CD8-positive, alpha-beta memory T cell (primary cell): ENCODE data around the gene PRSS36. TPM values are rescaled to one million over a fixed set of nuclear protein-coding genes. Genes with fewer than 3 reads are reported as not detected.
A peak's percentile ranks its signal among the peaks of the same experiment; 100 is the strongest.
"Not testable (repeated sequence)": the region's sequence is repeated elsewhere in the genome, so short reads cannot be mapped to it uniquely, and the experiment has no call there.

Source experiments
- CTCF ChIA-PET: fragments of 350-600 bp; sonication (Branson Sonifier 250); formaldehyde crosslinking; loops from one replicate; lab custom pipeline; 2021; ENCODE audit warnings: antibody characterized with exemption; lab: Charles Lee
- POLR2A ChIA-PET: fragments of 350-600 bp; sonication (Branson Sonifier 250); formaldehyde crosslinking; loops from one replicate; lab custom pipeline; 2021; ENCODE audit warnings: antibody characterized with exemption; lab: Charles Lee
- DNase-seq, 5 donors: peaks; one replicate each; pipeline versions ENCODE4 v3.0.0 to v3.0.0-alpha.2; 2020 to 2022; ENCODE audit warnings: mixed read lengths in 1 of 5
- H3K27ac ChIP-seq: one replicate; pipeline ENCODE4 v1.7.0; 2013; ENCODE audit warnings: low read depth, mild to moderate bottlenecking, low read length, moderate library complexity
- H3K27me3 ChIP-seq: 2 replicates; pipeline ENCODE4 v1.7.0; 2013; ENCODE audit warnings: low read length, mild to moderate bottlenecking; ENCODE audit not compliant: insufficient read depth, poor library complexity, severe bottlenecking
- H3K36me3 ChIP-seq: 2 replicates; pipeline ENCODE4 v1.7.0; 2013; ENCODE audit warnings: mild to moderate bottlenecking, low read length, moderate library complexity; ENCODE audit not compliant: insufficient read depth
- H3K4me1 ChIP-seq: 2 replicates; pipeline ENCODE4 v1.7.0; 2013; ENCODE audit warnings: mild to moderate bottlenecking, low read length, moderate library complexity; ENCODE audit not compliant: insufficient read depth
- H3K4me3 ChIP-seq: 2 replicates; pipeline ENCODE4 v1.7.0; 2013; ENCODE audit warnings: mild to moderate bottlenecking, low read length
- H3K9me3 ChIP-seq: 2 replicates; pipeline ENCODE4 v1.7.0; 2013; ENCODE audit warnings: mild to moderate bottlenecking, low read length
- H3K27ac Mint-ChIP-seq, 8 donors: one replicate each; pipeline ENCODE4 v1.8.0; 2020 to 2021; ENCODE audit warnings: mixed read lengths in 8 of 8, mild to moderate bottlenecking in 6 of 8, inconsistent platforms in 3 of 8, moderate library complexity in 3 of 8
- H3K27me3 Mint-ChIP-seq, 2 donors: one replicate each; pipeline ENCODE4 v1.8.0; 2020 to 2021; ENCODE audit warnings: mixed read lengths in 2 of 2, mild to moderate bottlenecking in 1 of 2, moderate library complexity in 1 of 2
- H3K36me3 Mint-ChIP-seq, 3 donors: one replicate each; pipeline ENCODE4 v1.8.0; 2020 to 2021; ENCODE audit warnings: mixed read lengths in 3 of 3, inconsistent platforms in 1 of 3, mild to moderate bottlenecking in 1 of 3
- H3K4me1 Mint-ChIP-seq, 3 donors: one replicate each; pipeline ENCODE4 v1.8.0; 2020 to 2021; ENCODE audit warnings: mixed read lengths in 3 of 3, inconsistent platforms in 1 of 3, mild to moderate bottlenecking in 1 of 3
- H3K4me3 Mint-ChIP-seq, 7 donors: one replicate each; pipeline ENCODE4 v1.8.0; 2020 to 2021; ENCODE audit warnings: mixed read lengths in 7 of 7, mild to moderate bottlenecking in 6 of 7, moderate library complexity in 4 of 7, inconsistent platforms in 2 of 7
- H3K9me3 Mint-ChIP-seq, 5 donors: one replicate each; pipeline ENCODE4 v1.8.0; 2020 to 2022; ENCODE audit warnings: mixed read lengths in 5 of 5, mild to moderate bottlenecking in 3 of 5, moderate library complexity in 2 of 5, inconsistent platforms in 1 of 5
- polyA plus RNA-seq: library from polyadenylated mRNA; unstranded; fragments of 300-500 nt; fragmentation: Illumina TruSeq; gene quantifications from one replicate; pipeline ENCODE4 v1.2.3, GENCODE V29; 2021
- total RNA-seq, 2 experiments: library from RNA; stranded (reverse); gene quantifications; one replicate each; pipeline ENCODE4 v1.2.3, GENCODE V29; 2021

PRSS36 gene
- total and polyA plus RNA-seq, 3 experiments from 2014 or later, result 0.44 to 3.1 (median 0.61) TPM

GRCh38 chr16:31147574-31147973 is 2.3 kb downstream of the PRSS36 start:
- H3K27me3 Mint-ChIP-seq, result peaks cover 0 to 1% of the 10 kb centered on the region in 2 donors
- H3K9me3 Mint-ChIP-seq, result no peaks in the 10 kb centered on the region
- POLR2A ChIA-PET, result no interaction called here
- H3K4me3 Mint-ChIP-seq, result no peak overlapping the region
- no peak overlapping the region for H3K4me3 ChIP-seq
- no peaks in the 10 kb centered on the region for H3K9me3 ChIP-seq
- no peak overlapping the region for H3K27ac Mint-ChIP-seq
- H3K36me3 ChIP-seq, result no peaks in the 10 kb centered on the region
- peaks cover 0 to 7% (median 2%) of the 10 kb centered on the region in 3 donors for H3K4me1 Mint-ChIP-seq
- H3K27ac ChIP-seq, result no peak overlapping the region
- CTCF ChIA-PET, result no interaction called here
- H3K27me3 ChIP-seq, result no peaks in the 10 kb centered on the region
- peaks cover 0 to 1% (median 0%) of the 10 kb centered on the region in 3 donors for H3K36me3 Mint-ChIP-seq
- DNase-seq, result no peak
- H3K4me1 ChIP-seq, result peaks cover 12% of the 10 kb centered on the region

GRCh38 chr16:31145398-31145990 is 4.4 kb downstream of the PRSS36 start:
- H3K9me3 Mint-ChIP-seq, result no peaks in the 10 kb centered on the region
- Histone ChIP-seq H3K9me3 (no peaks in the 10 kb centered on the region), H3K36me3 (no peaks in the 10 kb centered on the region), H3K27ac (no peak overlapping the region), H3K27me3 (no peaks in the 10 kb centered on the region), H3K4me3 (no peak overlapping the region), H3K4me1 (peaks cover 19% of the 10 kb centered on the region)
- no peak overlapping the region for H3K27ac Mint-ChIP-seq
- H3K36me3 Mint-ChIP-seq, result peaks cover 0 to 1% (median 0%) of the 10 kb centered on the region in 3 donors
- ChIA-PET CTCF (interaction anchor here (0.7 kb wide), 1 partner anchor 32 kb away, joined by 3 read pairs; no protein-coding TSS in a partner anchor), POLR2A (interaction anchor here (0.6 kb wide), 1 partner anchor 160 kb away, joined by 9 read pairs; no protein-coding TSS in a partner anchor)
- H3K4me3 Mint-ChIP-seq, result peak overlapping the region in 2 of 7 donors; percentile 52 to 64
- H3K27me3 Mint-ChIP-seq, result peaks cover 0 to 1% of the 10 kb centered on the region in 2 donors
- DNase-seq, result no peak
- peaks cover 5 to 14% (median 6%) of the 10 kb centered on the region in 3 donors for H3K4me1 Mint-ChIP-seq

GRCh38 chr16:31144418-31144817 is 5.4 kb downstream of the PRSS36 start:
- H3K4me3 Mint-ChIP-seq, result peak overlapping the region in 6 of 7 donors; percentile 51 to 90 (median 63)
- POLR2A ChIA-PET, H3K27me3 ChIP-seq, H3K27me3 Mint-ChIP-seq, H3K36me3 ChIP-seq, H3K36me3 Mint-ChIP-seq, H3K9me3 ChIP-seq, DNase-seq, H3K9me3 Mint-ChIP-seq, H3K27ac ChIP-seq, H3K4me3 ChIP-seq, H3K27ac Mint-ChIP-seq: not testable (repeated sequence)
- CTCF ChIA-PET, result interaction anchor here (1.2 to 3.6 kb wide), 4 partner anchors 8 to 315 kb away, joined by 3 to 44 read pairs (median 11); partner anchors contain the start of genes ARMC5 and FUS
- H3K4me1 Mint-ChIP-seq, result peaks cover 5 to 14% (median 6%) of the 10 kb centered on the region in 3 donors
- peaks cover 19% of the 10 kb centered on the region for H3K4me1 ChIP-seq

- Histone ChIP-seq H3K27ac (no peak overlapping the region), H3K9me3 (no peaks in the 10 kb centered on the region), H3K4me1 (peaks cover 19% of the 10 kb centered on the region), H3K27me3 (no peaks in the 10 kb centered on the region), H3K4me3 (no peak overlapping the region), H3K36me3 (no peaks in the 10 kb centered on the region)
- peak overlapping the region; percentile 53 to 90 (median 66) for H3K4me3 Mint-ChIP-seq
- ChIA-PET CTCF (interaction anchor here (0.6 to 3.6 kb wide), 11 partner anchors 9 to 315 kb away, joined by 3 to 44 read pairs (median 7); partner anchors contain the start of genes ARMC5, FUS, HSD3B7 and ZNF843), POLR2A (interaction anchor here (2.5 to 3.1 kb wide), 3 partner anchors 25 to 70 kb away, joined by 21 to 72 read pairs (median 59); partner anchors contain the start of genes FUS, KAT8, ZNF646 and ZNF668)
- H3K9me3 Mint-ChIP-seq, result no peaks in the 10 kb centered on the region
- H3K27ac Mint-ChIP-seq, result peak overlapping the region in 4 of 8 donors; percentile 29 to 69 (median 49)
- H3K27me3 Mint-ChIP-seq, result peaks cover 0 to 1% of the 10 kb centered on the region in 2 donors
- DNase-seq, result no peak
- H3K4me1 Mint-ChIP-seq, result peaks cover 5 to 14% (median 6%) of the 10 kb centered on the region in 3 donors
- peaks cover 0 to 1% (median 0%) of the 10 kb centered on the region in 3 donors for H3K36me3 Mint-ChIP-seq
Measured at GRCh38 chr16:31143694-31144148, 6.1 kb downstream of the PRSS36 start.

- POLR2A ChIA-PET, result interaction anchor here (0.6 to 3.1 kb wide), 10 partner anchors 25 to 730 kb away, joined by 3 to 72 read pairs (median 9); partner anchors contain the start of genes FUS, KAT8, PYCARD and STX4
- H3K4me3 ChIP-seq, result peak overlapping the region; percentile 59
Measured at GRCh38 chr16:31143011-31143693, 6.7 kb downstream of the PRSS36 start.

GRCh38 chr16:31142109-31143010 is 7.5 kb downstream of the PRSS36 start:
- Mint-ChIP-seq H3K4me3 (peak overlapping the region; percentile 68 to 92 (median 78)), H3K27ac (peak overlapping the region; percentile 74 to 90 (median 86)), H3K36me3 (peaks cover 0 to 1% (median 0%) of the 10 kb centered on the region in 3 donors), H3K4me1 (peaks cover 5 to 14% (median 6%) of the 10 kb centered on the region in 3 donors), H3K27me3 (no peaks in the 10 kb centered on the region), H3K9me3 (no peaks in the 10 kb centered on the region)
- H3K36me3 ChIP-seq, result no peaks in the 10 kb centered on the region
- H3K27ac ChIP-seq, result peak overlapping the region; percentile 61
- H3K27me3 ChIP-seq, result no peaks in the 10 kb centered on the region
- H3K4me1 ChIP-seq, result peaks cover 19% of the 10 kb centered on the region
- peak; percentile 93 to 99 (median 95) for DNase-seq
- no peaks in the 10 kb centered on the region for H3K9me3 ChIP-seq
- peak overlapping the region; percentile 59 for H3K4me3 ChIP-seq
- POLR2A ChIA-PET, result interaction anchor here (0.5 to 3.1 kb wide), 16 partner anchors 24 to 731 kb away, joined by 3 to 72 read pairs (median 4); partner anchors contain the start of genes FUS, KAT8, PHKG2 and PYCARD
- CTCF ChIA-PET, result interaction anchor here (0.6 to 3.6 kb wide), 52 partner anchors 9 to 735 kb away, joined by 3 to 44 read pairs (median 5); partner anchors contain the start of genes ARMC5, FUS, HSD3B7 and KAT8

More at GRCh38 chr16:31143011-31143693, 6.7 kb downstream of the PRSS36 start:
- Mint-ChIP-seq H3K4me3 (peak overlapping the region; percentile 47 to 90 (median 73)), H3K4me1 (peaks cover 5 to 14% (median 6%) of the 10 kb centered on the region in 3 donors), H3K27ac (peak overlapping the region in 5 of 8 donors; percentile 29 to 80 (median 42)), H3K27me3 (peaks cover 0 to 1% of the 10 kb centered on the region in 2 donors), H3K36me3 (peaks cover 0 to 1% (median 0%) of the 10 kb centered on the region in 3 donors), H3K9me3 (no peaks in the 10 kb centered on the region)
- CTCF ChIA-PET, result interaction anchor here (0.6 to 3.6 kb wide), 48 partner anchors 8 to 726 kb away, joined by 3 to 44 read pairs (median 6); partner anchors contain the start of genes ARMC5, FUS, HSD3B7 and KAT8
- H3K27me3 ChIP-seq, result no peaks in the 10 kb centered on the region
- no peak for DNase-seq
- no peak overlapping the region for H3K27ac ChIP-seq
- no peaks in the 10 kb centered on the region for H3K36me3 ChIP-seq
- no peaks in the 10 kb centered on the region for H3K9me3 ChIP-seq
- H3K4me1 ChIP-seq, result peaks cover 19% of the 10 kb centered on the region
